RWPE1 (cell line): ENCODE measurements around the gene AFMID.

Experiments
- CTCF ChIA-PET: fragments of 350-600 bp; sonication (Branson Sonifier 250); formaldehyde crosslinking; extraction: SDS; loops from one replicate; lab custom pipeline; 2021; lab: Yijun Ruan, JAX
- POLR2A ChIA-PET: fragments of 400-600 bp; formaldehyde crosslinking; extraction: SDS; loops from one replicate; lab custom pipeline; 2020; ENCODE audit warnings: antibody characterized with exemption; ENCODE audit not compliant: low non-redundant PET; lab: Yijun Ruan, JAX
- DNase-seq: peaks from one replicate; pipeline ENCODE4 v3.0.0; 2012; ENCODE audit warnings: low spot score
- H3K27ac ChIP-seq: fragments of 450-650 bp; 2 replicates; pipeline ENCODE4 v1.5.1; 2017
- TF ChIP-seq, protein P1 (sequence below): fragments of 450-650 bp; conservative IDR thresholded peaks from 2 replicates; pipeline ENCODE4 v1.5.1; 2017; ENCODE audit warnings: low read depth, mild to moderate bottlenecking

The AFMID gene

DNA sequence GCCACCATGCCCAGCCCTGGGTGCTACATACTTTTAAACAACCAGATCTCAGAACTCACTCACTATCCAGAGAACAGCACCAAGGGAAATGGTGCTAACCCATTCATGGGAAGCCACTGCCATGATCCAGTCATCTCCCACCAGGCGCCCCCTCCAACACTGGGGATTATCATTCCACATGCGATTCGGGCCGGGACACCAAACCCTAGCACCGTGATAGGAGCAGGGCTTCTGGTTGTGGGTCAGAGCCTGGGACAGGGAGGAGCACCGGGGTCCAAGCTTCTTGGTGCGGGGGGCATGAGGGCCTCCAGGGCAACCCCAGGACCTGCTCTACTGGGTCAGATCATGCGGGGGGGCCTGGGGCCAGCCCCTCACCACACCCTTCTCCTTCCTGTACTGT, 48.7 kb downstream of the AFMID start:
- POLR2A ChIA-PET, result no interaction called here

GRCh38 chr17:78236362-78237127, 49.4 kb downstream of the AFMID start:
- TF ChIP-seq, protein P1, sequence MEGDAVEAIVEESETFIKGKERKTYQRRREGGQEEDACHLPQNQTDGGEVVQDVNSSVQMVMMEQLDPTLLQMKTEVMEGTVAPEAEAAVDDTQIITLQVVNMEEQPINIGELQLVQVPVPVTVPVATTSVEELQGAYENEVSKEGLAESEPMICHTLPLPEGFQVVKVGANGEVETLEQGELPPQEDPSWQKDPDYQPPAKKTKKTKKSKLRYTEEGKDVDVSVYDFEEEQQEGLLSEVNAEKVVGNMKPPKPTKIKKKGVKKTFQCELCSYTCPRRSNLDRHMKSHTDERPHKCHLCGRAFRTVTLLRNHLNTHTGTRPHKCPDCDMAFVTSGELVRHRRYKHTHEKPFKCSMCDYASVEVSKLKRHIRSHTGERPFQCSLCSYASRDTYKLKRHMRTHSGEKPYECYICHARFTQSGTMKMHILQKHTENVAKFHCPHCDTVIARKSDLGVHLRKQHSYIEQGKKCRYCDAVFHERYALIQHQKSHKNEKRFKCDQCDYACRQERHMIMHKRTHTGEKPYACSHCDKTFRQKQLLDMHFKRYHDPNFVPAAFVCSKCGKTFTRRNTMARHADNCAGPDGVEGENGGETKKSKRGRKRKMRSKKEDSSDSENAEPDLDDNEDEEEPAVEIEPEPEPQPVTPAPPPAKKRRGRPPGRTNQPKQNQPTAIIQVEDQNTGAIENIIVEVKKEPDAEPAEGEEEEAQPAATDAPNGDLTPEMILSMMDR, result no peak
- no peak overlapping the region for H3K27ac ChIP-seq
- DNase-seq, result no peak
- ChIA-PET CTCF (interaction anchor here (0.7 to 2.4 kb wide), 4 partner anchors 14 to 98 kb away, joined by 3 to 14 read pairs (median 3); no protein-coding TSS in a partner anchor), POLR2A (no interaction called here)

More for the DNA sequence above, 48.7 kb downstream of the AFMID start:
- TF ChIP-seq, protein P1, result no peak
- no peak for DNase-seq
- CTCF ChIA-PET, result interaction anchor here (1.2 to 1.3 kb wide), 2 partner anchors 15 to 18 kb away, joined by 3 read pairs; no protein-coding TSS in a partner anchor
- H3K27ac ChIP-seq, result no peak overlapping the region

DNA sequence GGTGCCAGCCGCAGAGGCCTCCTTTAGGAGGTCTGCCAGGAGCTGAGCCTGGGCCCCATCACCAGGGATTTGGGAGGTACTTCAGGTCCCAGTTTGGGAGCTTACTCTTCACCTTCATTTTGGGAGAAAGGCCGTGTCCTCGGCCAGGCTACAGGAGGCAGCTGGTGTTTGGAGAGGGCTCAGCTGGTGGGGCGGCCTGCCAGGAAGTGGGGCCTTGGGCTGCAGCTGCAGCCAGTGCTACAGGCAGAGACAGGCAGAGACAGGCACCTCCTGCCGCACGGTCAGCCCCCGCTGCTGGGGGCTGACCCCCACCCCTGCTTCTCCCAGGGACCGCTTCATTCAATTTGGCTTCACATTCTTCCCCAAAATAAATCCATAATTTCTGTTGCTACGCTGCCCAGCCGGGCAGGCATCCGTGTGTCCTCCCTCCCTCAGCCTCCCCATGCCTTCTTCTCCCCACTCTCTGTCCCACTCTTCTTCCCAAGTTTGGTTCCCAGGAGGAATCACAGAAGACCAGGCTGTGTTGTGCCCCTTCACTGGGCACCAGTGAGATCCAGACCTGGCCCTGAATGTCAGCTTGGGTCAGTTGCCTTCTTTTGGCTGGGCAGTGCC, 50.3 kb downstream of the AFMID start:
- H3K27ac ChIP-seq, result peak overlapping the region; percentile 41
- POLR2A ChIA-PET, result no interaction called here

GRCh38 chr17:78238823-78239488, 51.8 kb downstream of the AFMID start:
- no peak for DNase-seq
- ChIA-PET CTCF (interaction anchor here (2.4 kb wide), 1 partner anchor 12 kb away, joined by 14 read pairs; no protein-coding TSS in a partner anchor), POLR2A (no interaction called here)
- H3K27ac ChIP-seq, result no peak overlapping the region
- TF ChIP-seq, protein P1, result no peak

More for the DNA sequence above, 50.3 kb downstream of the AFMID start:
- CTCF ChIA-PET, result interaction anchor here (0.7 to 2.4 kb wide), 2 partner anchors 13 to 99 kb away, joined by 3 to 14 read pairs; no protein-coding TSS in a partner anchor
- no peak for DNase-seq
- TF ChIP-seq, protein P1, result no peak

- TF ChIP-seq, protein P1, result no peak
- no peak for DNase-seq
- no peak overlapping the region for H3K27ac ChIP-seq
- ChIA-PET POLR2A (no interaction called here), CTCF (no interaction called here)
Measured at GRCh38 chr17:78239489-78239931, 52.3 kb downstream of the AFMID start.
